Stimulated activated CD4-positive, alpha-beta T cell treated with anti-CD3 and anti-CD28 coated beads, Interleukin-4, amount 100 ng/mL, for 24 hours (primary cell): ENCODE measurements around the gene GRID2.
"Not testable (repeated sequence)": the region's sequence is repeated elsewhere in the genome, so short reads cannot be mapped to it uniquely, and the experiment has no call there.

Source experiments
- DNase-seq: peaks from one replicate; pipeline ENCODE4 v3.0.0-alpha.2; 2020

Gene GRID2

DNA sequence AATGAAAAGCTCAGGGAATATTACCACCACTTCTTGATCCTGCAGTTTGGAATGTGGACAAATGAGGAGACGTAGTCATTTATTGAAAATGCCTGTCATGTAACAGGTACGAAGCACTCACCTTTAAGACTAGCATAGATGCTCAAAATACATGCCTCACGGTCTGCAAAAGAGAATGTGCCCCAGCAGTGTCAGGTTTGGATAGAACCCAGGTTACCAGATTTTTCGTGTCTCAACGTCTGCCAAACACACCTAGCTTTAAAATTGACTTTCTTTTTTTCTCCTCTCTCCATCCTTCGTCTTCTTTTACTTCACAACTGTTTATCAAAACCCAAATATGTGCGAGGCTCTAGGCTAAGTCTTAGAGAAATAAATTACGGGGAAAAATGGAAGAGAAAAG is 918.0 kb downstream of the GRID2 start:
- DNase-seq = no peak

DNA sequence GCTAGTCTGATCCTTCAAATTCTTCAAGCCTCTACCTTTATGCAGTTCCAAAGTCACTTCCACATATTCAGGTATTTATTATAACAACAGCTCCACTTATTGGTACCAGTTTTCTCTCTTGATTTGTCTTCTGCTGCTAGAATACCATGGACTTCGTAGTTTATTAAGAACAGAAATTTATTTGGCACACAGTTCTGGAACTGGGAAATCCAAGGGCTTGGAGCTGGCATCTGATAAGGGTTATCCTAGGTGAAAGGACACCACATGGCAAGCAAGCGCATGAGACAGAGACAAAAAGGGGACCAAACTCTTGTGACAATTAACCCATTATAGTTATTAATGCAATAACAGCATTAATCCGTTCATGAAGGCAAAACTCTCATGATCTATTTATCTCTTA is 924.3 kb downstream of the GRID2 start:
- DNase-seq = no peak

DNA sequence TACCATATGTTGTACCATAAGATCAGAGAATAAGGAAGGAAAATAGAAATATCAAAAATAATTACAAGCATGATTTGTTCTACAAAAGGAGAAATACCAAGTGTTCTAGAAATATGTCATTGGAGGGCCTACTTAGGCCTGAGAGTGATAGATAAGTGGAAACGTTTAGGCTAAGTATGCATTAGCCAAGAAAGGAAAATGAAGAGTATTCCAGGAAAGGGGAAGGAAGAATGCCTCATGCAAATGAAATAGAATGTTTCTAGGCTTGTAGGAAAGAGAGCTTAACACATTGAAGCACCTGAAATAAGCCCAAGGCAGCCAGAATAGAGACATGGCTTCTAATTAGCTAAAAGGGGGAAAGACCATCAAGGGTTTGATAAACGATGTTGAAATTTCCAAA is 929.1 kb downstream of the GRID2 start:
- no peak for DNase-seq

DNA sequence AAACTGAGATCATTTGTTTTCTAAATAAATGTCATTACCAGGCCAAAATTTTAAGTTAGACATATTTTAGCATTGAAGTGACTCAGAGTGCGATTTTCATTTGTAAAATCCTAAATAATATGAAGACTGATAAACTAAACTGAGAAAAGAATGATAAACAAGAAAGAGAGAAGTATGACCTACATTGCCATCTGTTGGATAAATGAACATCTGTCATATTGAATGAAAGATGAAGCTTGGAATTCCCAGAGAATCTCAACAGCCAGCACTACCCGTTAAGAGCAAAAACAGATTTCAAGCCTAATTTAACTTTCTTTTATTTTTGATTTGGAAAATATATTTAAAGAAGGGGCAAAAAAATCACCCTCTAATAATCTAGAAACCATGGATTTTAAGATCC is 933.8 kb downstream of the GRID2 start:
- no peak for DNase-seq

DNA sequence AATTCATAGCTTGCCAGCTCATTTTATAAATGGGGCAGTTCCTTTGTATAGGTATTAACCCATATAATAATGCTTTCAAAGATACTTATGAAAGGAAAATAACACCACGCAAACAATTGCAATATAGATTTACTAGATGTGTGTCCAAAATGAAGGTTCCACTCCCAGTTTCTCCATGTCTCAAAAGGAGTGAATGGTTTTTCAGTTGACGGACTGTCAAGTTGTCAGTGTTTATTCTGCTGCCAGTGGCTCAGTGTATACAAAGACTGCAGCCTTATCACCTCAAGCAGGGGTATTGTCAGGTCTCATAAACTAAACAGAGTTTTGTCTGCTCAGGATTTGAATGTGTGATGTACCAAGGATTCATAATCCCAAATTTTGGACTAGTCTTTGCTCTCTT is 939.5 kb downstream of the GRID2 start:
- DNase-seq = no peak

DNA sequence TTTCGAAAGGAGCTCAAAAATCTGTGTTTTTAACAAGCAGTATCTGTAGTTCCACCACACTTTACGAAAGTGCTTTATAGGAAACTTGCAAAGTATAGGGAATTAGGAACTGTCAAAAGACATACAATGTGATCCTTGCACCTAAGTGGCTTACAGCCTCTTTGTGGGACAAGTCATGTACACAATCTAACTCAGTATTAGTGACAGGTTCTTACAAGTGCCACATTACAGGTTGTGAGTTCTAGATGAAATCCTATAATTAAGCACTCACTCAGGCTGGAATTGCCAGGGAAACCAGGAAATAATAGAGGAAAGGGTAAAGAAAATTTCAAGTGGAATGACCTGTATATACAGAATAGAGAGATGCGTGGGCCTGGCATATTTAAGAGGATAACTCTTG is 957.4 kb downstream of the GRID2 start:
- DNase-seq = no peak

DNA sequence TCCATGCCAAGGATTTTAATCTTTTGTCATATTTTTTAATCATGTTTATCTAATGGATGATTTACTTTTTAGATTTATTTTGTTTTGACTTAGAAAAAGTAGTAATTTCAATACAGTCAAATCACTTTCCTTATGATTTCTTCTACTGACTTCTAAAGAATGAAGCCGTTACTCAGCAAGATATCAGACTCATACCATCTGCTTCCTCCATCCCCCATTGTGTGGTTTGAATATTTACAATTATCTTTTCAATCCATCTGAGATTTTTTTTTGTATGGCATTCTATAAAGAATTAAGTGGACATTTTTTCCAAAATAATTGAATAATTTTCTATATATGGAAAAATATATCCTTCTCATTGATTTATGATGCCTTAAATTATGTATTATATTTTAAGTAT is 959.4 kb downstream of the GRID2 start:
- DNase-seq = no peak

DNA sequence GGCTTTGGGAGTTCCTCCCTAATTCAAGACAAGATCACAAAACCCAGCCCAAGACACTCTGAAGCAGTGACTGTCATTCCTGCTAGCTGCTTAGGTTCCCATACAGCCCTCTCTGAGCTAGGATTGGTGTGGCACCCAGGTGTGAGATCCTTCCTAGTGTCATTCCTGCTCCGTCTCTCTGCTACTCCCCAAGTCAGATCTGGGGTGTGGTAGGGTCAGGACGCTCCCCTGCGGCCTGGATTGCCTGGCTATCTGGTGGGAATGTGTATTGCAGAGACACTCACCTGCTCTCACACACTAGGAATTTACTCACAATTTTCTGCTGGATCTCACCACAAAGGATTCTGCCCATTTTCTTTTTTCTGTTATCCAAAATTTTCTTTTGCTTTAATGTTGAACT is 964.0 kb downstream of the GRID2 start:
- DNase-seq = no peak

DNA sequence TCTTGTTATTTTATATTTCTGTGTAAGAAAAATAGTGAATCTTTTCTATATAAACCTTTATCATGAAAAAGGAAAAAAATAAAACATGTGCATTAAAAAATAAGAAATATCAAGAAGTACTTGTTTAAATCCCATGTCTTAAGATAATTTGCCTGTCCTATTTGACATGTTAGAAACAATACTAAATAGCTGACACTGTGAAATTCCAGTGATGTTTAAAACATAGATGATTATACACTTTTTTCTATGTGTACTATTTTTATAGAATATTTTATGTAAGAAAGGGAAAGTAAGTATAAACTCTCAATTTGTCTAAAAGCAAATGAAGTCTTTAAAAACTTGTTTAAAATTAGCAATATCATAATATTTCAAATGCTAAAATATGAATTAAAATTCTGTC is 981.6 kb downstream of the GRID2 start:
- DNase-seq = no peak

DNA sequence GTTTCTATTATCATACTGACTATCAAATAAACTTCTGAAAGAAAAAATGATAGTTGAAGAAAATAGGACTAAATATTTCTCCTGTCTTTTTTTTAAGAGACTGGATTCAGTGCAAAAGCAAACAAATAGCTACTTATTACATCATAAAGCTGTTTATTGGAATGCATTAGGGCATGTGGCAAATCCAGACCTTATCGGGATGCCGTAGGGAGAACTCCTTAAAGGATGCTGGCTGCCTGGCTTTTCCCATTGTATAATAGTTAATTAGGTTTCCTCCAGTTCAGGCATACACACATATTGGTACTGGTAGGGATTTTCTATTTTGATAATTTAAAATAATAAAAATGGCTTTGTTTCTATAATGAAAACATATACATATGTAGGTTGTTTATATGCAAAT is 985.5 kb downstream of the GRID2 start:
- DNase-seq = no peak

DNA sequence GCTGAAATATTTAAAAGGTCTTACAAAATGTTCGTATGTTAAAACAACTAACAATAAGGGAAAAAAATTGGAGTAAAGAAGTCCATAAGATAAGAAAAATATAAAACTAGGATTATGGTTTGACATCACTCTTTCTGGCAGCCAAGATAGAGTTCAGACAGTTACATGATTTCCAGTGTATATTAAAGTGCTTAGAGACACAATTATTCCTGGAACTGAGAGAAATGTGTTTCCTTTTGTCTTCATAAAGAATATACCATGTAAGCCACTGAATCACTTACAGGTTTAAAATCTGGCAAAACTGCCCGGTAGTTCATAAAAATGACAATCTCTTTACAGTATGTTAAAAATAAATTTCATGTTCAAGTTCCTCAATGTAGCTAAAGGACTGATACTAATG is 986.1 kb downstream of the GRID2 start:
- no peak for DNase-seq

DNA sequence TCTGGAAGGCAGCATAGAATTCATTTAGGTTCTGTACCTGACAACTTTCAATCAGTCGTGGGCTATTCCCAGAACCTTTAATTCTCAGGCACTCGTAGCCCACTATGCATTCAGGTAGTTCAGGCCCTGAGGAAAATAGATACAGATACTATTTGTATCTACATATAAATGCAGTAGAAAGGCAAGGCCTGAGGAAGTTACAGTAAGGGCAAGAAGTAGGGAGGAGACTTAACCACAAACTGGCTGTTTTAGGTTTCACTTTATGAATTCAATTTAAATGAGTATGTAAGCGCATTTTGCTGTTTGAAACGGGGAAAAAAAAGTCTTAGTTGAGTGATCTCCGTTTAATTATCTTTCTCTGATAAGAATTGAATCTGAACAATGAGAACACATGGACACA is 995.4 kb downstream of the GRID2 start:
- no peak for DNase-seq

DNA sequence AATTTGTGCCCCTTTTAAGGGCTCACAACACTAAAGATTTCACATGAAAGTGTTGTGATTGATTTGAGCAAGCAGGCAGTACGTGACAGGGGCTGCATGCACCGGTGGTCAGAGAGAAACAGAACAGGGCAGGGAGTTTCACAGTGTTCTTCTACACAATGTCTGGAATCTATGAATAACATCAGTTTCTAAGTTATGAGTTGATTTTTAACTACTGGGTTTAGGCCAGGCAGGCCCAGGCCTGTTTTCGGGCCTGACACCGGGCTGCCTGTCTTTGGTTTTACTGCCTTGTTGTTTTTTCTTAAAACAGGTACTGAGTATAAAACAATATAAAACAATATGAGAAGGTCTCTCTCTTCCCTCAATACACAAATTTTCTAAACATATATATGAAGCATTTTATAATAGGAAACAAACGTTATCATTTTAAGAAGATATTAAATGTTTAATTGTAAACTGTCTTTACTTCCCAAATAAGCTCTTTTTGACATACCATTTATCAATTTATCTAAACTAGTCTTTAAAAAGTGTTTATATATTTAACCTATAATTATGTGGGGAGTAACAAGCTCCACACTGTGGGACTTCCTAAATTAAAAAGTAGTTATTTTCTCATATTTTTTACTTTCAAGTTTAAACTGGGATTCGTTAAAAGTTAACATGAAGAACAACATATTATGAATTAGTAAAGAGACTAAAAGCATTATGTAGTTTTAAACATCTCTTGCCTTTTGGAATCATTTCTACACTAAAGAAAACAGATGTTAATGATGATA is 997.2 kb downstream of the GRID2 start:
- DNase-seq = not testable (repeated sequence)

DNA sequence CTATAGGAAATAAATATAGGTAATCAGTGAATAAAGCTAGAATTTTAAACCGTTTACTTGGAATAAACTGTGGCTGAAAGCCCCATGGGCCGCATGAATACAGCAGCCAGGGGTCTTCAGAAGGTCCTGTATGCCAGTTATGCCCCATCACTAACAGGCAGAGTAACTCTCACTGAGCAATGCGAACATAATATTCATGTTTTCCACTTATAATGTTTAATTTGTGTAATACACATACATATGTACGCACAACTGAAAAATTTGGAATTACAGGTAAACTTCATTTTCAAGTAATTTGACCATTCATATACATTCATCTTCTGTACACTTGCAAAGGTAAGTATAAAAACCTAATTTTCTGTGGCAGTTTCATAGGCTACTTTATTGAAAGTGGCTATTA is 998.5 kb downstream of the GRID2 start:
- no peak for DNase-seq

DNA sequence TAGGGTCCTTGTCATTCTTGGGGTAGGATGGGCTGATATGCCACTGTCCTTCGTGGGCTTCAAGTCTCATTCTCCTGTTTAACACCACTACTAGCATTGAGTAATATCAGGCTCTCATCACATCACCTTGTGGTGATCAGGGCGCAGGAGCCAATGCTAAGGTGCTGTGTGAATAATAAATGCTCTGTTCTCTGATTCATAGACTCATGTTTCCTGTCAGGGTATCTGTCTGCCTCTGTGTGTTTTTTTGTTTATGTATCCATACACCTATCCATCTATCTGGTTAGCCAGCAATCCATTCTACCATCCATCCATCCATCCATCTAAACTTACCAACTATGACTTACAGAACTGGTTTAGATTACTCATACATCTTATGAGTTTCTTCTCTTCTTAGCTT is 999.7 kb downstream of the GRID2 start:
- DNase-seq = no peak

DNA sequence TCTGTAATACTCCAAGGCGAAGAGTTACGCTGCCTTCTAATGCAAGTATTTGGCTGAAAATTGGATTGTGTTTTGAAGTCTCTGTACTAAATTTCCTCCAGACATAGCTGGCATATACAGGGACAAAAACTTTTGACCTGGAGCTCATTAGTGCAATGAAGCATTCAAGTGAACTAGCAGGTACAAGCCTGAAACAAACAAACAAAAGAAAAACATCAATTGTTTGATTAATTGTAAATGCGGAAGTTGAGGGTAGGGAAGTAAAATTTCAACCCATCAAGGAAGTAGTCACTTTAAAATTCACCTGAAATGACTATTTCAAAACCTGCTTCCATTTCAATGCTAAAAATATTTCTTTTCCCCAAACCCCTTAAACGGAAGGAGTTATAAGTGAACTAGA is 1008.5 kb downstream of the GRID2 start:
- DNase-seq = no peak

DNA sequence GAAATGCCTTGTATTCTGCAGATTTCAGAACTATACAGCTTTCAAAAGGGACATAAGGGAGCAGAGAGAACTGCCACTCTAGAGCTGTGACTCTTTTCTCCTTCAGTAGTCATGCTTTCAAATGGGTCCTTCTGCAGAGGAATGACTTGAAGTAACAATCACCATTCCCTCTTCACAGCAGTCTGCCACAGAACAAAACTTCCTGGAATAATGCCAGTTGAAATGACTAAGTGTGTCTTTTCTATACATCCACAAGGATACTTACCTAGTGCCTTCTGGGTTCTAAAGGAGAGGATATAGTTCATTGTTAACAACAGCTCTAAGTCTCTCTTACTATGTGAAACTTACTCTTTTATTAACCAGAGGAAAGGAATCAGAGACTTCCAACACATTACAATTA is 1009.4 kb downstream of the GRID2 start:
- no peak for DNase-seq

DNA sequence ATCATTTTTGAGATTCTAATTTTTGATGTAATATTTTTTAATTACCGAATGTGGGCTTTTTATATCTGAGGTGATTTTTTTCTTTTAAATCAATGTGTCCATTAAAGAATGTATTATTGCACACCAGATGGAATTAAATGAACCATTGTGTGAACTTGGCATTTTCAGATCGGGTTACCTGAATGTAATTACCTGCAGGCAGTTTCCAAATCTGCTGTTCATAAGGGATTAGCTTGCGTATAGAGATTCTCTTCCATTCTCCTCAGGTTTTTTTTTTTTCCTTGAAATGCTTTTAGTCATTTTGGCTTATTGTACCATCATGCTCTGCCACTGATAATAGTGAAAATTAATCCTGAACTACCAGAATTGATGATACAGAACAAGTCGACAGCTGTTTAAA is 1013.3 kb downstream of the GRID2 start:
- no peak for DNase-seq

DNA sequence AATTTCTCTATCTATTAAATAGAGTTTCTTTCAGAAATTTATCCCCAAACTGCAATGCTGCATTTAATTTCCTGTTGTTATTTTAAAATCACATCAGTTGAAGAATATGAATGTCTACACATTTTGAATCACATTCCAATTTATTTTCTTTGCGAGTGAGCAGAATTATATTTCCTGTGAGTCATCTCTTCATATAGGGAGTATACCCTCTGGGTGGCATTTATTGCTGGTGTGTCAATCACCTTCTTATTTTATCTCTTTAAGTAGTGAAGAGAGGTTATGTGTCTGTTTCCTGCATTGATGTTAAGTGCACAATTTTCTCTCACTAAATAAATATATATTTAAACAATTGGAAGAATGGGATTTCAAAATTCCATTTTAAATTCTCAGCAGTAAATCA is 1013.8 kb downstream of the GRID2 start:
- DNase-seq = no peak

DNA sequence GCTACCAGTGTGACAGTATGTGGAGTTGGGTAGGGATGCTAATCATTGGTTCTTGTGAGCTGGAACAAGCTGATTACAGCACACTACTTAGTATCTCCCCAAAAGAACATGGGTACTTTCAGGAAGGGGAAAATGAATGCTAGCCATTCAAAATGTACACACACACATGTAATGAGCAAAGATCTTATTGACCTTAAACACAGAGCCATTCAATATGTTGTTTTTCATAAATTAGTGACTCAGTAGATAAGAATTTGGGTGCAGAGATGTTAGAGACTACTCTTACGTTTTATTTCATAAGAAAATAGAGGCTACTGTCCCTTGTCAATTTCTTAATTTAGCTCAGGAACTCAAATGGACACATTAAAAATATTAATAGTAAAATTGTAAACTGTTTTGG is 1015.3 kb downstream of the GRID2 start:
- DNase-seq = no peak

DNA sequence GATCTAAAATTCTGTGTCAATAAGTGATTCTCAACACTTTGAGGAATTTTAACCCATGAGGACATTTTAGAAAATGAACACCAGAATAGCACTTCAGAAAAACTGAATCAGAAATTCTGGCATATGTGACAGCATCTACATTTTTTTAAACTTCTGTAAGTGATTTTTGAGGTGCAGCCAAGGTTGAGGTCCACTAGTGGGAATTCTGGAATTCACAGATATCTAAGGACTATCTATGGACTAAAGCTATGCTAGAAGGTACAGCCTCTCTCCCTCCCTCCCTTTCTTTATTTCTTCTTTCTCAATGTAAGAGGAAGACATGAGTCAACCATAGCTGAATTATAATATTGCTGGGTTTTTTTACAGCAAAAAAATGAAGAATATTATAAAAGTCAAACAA is 1016.6 kb downstream of the GRID2 start:
- DNase-seq = no peak

DNA sequence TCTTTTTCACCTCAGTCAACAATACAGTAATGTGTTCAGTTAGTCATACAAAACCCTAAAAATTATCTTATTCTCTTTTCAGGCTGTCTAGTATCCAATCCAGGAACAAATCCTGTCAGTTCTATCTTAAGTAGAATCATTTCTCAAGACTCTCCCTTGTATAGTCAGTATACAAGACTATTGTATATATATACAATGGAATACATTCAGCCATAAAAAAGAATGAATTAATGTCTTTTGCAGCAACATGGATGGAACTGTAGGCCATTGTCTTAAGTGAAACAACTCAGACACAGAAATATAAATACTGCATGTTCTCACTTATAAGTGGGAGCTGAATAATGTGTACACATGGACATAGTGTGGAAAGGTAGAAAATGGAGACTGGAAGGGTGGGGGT is 1023.6 kb downstream of the GRID2 start:
- no peak for DNase-seq

DNA sequence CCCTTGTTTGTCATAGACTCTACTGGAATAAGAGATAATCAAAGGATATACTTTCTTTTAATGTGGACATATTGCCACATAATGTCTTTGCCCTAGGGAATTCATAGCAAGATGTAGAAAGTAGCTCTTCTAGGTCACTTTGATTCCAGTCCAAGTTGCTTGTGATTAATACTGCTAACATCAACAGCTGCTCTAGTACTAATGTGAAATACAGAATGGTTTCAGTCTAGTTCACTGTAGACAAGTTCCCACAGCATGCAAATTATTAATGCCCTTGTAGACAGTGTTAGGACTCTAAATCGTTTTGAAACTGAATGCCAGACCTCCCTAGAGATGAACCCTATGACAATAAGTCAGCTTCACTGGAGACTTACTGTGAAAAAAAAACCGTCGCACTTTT is 1030.2 kb downstream of the GRID2 start:
- no peak for DNase-seq

DNA sequence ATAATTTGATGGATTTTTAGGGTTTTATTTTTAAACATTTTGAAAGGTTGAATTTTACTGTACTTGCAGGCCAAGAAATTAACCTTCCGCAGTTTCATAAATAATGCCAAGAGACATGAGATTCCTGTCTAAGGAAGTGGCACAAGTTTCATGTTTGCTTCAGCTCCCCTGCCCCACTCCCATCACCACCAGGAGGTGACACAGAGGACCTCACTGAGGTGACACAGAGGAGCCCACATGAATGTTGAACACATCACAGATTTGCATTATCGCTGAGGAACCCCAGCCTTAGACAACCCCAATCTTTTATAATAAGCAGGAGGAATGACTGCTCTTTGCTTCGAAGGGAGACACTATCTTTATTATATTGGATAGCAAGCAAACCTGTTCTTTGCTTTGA is 1033.4 kb downstream of the GRID2 start:
- DNase-seq = no peak

DNA sequence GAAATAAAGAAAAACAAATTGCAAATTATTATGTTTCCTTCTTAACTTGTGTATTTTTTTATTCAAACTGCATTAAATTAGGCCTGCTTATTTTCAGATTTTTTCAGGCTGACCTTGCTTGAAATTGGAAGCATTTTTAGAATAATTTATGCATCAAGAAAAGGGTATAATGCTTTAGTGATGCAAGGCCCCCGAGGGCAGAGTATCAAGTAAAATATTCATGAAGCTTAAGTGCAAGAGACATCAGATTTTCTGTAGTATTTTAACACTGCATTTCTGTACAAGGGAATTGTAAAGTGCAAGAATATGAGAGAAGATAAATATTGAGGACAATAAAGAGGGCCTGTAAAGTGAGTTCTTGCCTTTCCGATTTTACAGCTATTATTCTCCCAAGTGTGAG is 1039.0 kb downstream of the GRID2 start:
- no peak for DNase-seq

DNA sequence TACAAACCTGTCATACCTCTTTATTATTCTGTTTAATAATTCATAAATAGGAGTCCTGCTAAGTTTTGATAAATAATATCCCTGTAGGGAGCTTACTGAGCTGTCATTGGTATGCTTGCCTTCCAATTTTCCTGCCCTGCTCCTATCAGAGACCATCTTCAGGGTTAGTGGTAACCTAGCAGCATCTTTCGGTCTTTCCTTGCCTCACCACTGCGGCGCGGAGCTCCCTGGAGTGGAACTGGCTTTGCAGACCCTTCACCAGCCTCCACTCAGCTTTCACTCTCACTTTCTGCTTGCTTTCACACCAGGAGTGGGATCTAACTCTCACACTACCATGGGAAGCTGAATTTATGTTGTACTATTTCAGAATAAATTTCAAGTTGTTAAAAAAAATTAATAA is 1043.1 kb downstream of the GRID2 start:
- no peak for DNase-seq
